HL-60/S4 (cell line): Measurements from ENCODE around the gene ZNF496.
"Not testable (repeated sequence)": the region's sequence is repeated elsewhere in the genome, so short reads cannot be mapped to it uniquely, and the experiment has no call there.

ENCODE experiments used
- in situ Hi-C: fragments of 300-500 bp; cut with MboI; formaldehyde crosslinking; loops from 2 replicates; pipeline ENCODE4 v1.14.3; 2022; ENCODE audit warnings: low sequenced_read_pairs

Gene ZNF496

GRCh38 chr1:247360116-247360898 is 28.6 kb upstream of the ZNF496 start:
- in situ Hi-C loops: no loop called here

- in situ Hi-C loops: no loop called here
Measured at GRCh38 chr1:247359559-247359958, 27.9 kb upstream of the ZNF496 start.

- in situ Hi-C loops: no loop called here
Measured at GRCh38 chr1:247358920-247359319, 27.3 kb upstream of the ZNF496 start.

- in situ Hi-C loops: no loop called here
Measured at GRCh38 chr1:247357781-247358211, 26.1 kb upstream of the ZNF496 start.

- in situ Hi-C loops: no loop called here
Measured at GRCh38 chr1:247357052-247357780, 25.5 kb upstream of the ZNF496 start.

GRCh38 chr1:247355160-247355559 is 23.5 kb upstream of the ZNF496 start:
- in situ Hi-C loops: not testable (repeated sequence)

- in situ Hi-C loops: no loop called here
Measured at GRCh38 chr1:247352175-247352574, 20.5 kb upstream of the ZNF496 start.

- in situ Hi-C loops: no loop called here
Measured at GRCh38 chr1:247350587-247350986, 18.9 kb upstream of the ZNF496 start.

GRCh38 chr1:247347477-247348222 is 16.0 kb upstream of the ZNF496 start:
- in situ Hi-C loops: no loop called here

- in situ Hi-C loops: no loop called here
Measured at GRCh38 chr1:247345881-247346280, 14.2 kb upstream of the ZNF496 start.

- in situ Hi-C loops: no loop called here
Measured at GRCh38 chr1:247343801-247344200, 12.1 kb upstream of the ZNF496 start.

- in situ Hi-C loops: no loop called here
Measured at GRCh38 chr1:247338723-247339275, 7.1 kb upstream of the ZNF496 start.

GRCh38 chr1:247337961-247338360 is 6.3 kb upstream of the ZNF496 start:
- in situ Hi-C loops: no loop called here

GRCh38 chr1:247337250-247337746 is 5.6 kb upstream of the ZNF496 start:
- in situ Hi-C loops: no loop called here

GRCh38 chr1:247336390-247336789 is 4.7 kb upstream of the ZNF496 start:
- in situ Hi-C loops: no loop called here

GRCh38 chr1:247335882-247336281 is 4.2 kb upstream of the ZNF496 start:
- in situ Hi-C loops: no loop called here

GRCh38 chr1:247334378-247335133 is 2.9 kb upstream of the ZNF496 start:
- in situ Hi-C loops: no loop called here

- in situ Hi-C loops: no loop called here
Measured at GRCh38 chr1:247332623-247333361, 1.1 kb upstream of the ZNF496 start.

- in situ Hi-C loops: no loop called here
Measured at GRCh38 chr1:247332215-247332622, 552 bp upstream of the ZNF496 start.

- in situ Hi-C loops: no loop called here
Measured at GRCh38 chr1:247331172-247331524, 519 bp downstream of the ZNF496 start.
